Neuron (in vitro differentiated cells): ENCODE measurements around the gene DNLZ.

Experiments
- H2AFZ ChIP-seq: one replicate; pipeline ENCODE4 v1.6.1; 2013; ENCODE audit warnings: low read depth, mild to moderate bottlenecking, inconsistent platforms, low read length, moderate library complexity
- H3K27me3 ChIP-seq: one replicate; pipeline ENCODE4 v1.6.1; 2013; ENCODE audit warnings: low read length; ENCODE audit not compliant: insufficient read depth
- H3K36me3 ChIP-seq: one replicate; pipeline ENCODE4 v1.6.1; 2013; ENCODE audit warnings: low read length; ENCODE audit not compliant: insufficient read depth
- H3K4me1 ChIP-seq: one replicate; pipeline ENCODE4 v1.6.1; 2013; ENCODE audit warnings: low read length; ENCODE audit not compliant: insufficient read depth
- H3K4me3 ChIP-seq: 2 replicates; pipeline ENCODE4 v1.5.1; 2013; ENCODE audit warnings: mild to moderate bottlenecking, low read length, moderate library complexity
- H3K9me3 ChIP-seq: one replicate; pipeline ENCODE4 v1.6.1; 2013; ENCODE audit warnings: low read length

Gene DNLZ

DNA sequence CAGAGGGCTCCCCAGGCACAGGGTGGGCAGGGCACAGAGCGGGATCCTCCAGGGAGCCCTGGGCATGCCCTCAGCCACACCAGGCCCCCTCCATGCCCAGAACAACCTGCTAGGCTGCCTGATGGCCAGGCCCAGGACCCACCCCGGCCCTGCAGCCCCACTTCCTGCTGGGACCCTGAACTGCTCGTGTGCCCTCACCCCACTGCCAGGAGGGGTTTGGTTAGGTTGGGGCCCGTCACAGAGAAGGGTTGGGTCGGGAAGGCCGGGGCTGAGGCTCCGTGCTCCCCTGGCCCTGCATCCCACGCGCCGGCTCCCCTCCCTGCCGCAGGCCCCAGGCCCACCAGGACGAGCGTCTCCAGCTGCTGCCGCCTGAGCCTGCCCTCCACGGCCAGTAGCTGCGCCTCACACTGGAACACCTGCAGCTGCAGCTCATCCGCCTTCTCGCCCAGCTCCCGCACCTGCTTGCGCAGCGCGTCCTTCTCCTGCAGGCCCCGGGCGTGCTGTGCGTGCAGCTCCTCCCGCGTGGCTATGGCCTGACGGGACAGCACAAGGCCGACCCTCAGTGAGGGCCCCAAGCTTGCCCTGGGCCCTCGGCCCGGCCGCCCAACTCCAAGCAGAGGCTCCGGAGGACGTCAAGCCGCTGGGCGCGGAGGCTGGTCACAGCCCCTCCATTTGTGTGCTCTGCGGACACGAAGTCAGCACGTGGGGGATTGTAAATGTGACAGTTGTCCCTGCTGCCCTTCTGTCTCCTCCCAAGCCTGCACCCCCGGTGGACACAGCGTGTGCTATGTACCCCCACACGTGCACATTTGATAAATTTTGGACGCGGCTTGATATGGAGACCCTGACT is 4.0 kb upstream of the DNLZ start:
- Histone ChIP-seq H3K9me3 (no peaks in the 10 kb centered on the region), H2AFZ (no peak overlapping the region), H3K27me3 (no peaks in the 10 kb centered on the region), H3K36me3 (no peaks in the 10 kb centered on the region), H3K4me1 (peaks cover 7% of the 10 kb centered on the region), H3K4me3 (no peak overlapping the region)

DNA sequence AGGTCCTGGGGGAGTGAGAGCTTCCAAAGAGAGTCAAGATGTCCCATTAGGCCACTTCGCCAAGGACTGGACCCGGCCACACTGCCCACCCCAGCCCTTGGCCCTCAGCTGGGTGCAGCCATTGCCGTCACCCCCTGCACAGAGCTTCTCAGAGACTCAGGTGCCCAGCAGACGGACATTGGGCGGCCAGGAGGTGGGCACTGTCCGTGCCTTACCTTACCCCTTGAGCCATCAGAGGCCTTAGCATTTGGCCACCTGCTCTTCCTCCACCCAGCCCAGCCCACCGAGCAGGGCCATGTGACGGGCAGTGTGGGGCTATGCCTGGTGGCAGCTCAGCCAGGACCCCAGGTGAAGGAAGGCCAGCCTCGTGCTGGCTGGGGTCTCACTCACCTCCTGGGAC is 3.3 kb upstream of the DNLZ start:
- Histone ChIP-seq H3K27me3 (no peaks in the 10 kb centered on the region), H3K4me3 (no peak overlapping the region), H2AFZ (no peak overlapping the region), H3K36me3 (no peaks in the 10 kb centered on the region), H3K9me3 (no peaks in the 10 kb centered on the region), H3K4me1 (no peaks in the 10 kb centered on the region)

DNA sequence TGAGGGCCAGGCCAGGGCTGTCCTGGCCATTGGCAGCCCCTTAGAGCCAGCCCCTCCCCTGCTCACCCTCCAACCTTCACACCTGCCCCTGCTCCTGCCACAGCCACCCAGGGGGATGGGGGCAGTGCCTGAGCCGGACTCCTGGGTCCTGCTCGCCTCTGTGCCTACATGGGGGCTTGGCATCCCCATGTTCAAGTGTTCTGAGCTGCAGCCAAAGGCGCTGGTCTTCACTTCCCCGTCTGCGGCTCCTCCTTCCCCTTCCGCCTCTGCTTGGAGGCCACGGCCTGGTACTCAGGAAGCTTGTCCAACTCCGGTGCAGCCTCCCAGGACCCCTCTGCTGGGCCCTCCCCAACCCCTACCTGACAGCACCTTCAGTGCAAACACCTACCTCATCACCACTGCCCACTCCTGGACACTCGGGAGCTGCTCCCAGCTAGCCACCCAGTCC is 2.3 kb upstream of the DNLZ start:
- Histone ChIP-seq H3K9me3 (no peaks in the 10 kb centered on the region), H3K4me1 (no peaks in the 10 kb centered on the region), H2AFZ (no peak overlapping the region)

DNA sequence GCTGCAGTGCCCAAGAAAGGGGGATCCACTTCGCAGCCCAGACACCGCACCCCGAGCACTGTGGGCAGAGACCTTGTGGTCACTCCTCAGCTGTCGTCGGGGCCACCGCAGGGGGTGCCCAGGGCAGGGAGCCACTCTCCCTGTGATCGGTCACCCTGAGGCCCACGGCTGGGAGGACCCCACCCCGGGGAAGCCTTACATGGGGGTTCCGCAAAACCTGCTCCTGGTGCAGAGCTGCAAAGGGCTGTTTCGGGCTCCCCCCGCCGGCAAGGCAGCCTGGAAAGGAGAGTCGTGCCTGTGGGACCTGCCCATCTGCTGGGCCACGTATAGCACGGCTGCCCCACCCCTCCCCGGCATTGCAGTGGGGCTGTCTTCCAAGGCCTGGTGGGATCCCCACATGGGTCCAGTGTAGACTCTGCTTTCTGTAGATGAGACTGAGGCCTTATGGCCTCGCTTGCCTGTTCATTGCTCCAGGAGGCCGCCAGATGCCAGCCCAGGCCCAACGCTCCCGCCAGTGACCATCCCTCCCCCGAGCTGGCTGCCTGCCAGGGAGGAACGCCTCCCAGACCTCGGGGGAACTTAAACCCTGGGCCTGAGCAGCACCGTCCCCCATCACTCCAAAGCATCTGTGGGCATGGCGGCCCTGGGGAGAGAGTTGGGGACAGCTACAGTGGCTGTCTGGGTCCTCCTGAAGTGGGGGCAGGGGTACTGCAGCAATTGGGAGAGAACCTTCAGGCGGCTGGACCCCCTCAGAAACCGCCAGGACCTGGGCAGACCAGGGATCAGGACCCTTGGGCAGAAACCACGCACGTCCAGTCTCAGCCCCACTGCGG is 1.6 kb upstream of the DNLZ start:
- no peaks in the 10 kb centered on the region for H3K9me3 ChIP-seq
- no peaks in the 10 kb centered on the region for H3K27me3 ChIP-seq
- H3K4me1 ChIP-seq: no peaks in the 10 kb centered on the region
- no peaks in the 10 kb centered on the region for H3K36me3 ChIP-seq
- no peak overlapping the region for H2AFZ ChIP-seq
- H3K4me3 ChIP-seq: no peak overlapping the region

More for the DNA sequence above, 2.3 kb upstream of the DNLZ start:
- no peaks in the 10 kb centered on the region for H3K27me3 ChIP-seq
- H3K4me3 ChIP-seq: no peak overlapping the region
- H3K36me3 ChIP-seq: no peaks in the 10 kb centered on the region

DNA sequence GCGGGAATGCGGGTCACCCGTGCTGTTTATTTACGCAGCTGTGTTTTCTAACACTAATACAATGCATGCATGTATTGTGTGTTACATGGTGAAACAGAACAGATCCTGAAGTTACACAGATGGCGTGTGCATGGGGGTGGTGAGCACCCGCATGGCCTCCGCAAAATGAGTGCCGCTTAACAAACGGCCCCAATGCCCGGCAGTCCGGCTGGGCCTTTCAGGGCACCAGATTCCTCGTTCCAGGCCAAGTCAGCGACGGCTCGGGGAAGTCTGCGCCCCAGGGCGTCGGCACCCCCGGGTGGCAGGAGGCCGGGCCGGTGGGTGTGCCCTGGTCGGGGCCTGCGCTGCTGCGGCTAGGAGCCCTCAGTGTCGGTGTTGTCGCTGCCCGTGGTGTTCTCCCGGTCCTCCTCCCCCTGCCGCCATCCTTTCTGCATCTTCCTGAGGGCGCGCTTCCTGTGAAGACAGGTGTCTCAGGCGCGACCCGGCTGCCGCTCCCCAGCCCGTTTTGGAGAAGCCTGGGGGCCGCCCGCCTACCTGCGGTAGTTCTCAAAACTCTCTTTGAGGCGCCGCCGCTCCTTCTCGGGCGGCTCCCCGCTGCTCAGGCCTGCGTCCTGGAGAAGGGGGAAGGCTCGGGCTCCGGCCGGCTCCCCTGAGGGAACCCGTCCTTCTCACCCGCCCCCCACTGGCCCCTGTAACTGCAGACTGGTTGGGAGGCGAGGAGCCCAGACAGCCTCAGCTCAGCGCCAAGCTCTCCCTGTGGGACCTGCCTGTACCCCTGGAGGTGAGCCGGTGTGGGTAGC is 605 bp upstream of the DNLZ start:
- no peaks in the 10 kb centered on the region for H3K27me3 ChIP-seq
- no peak overlapping the region for H2AFZ ChIP-seq
- peak overlapping the region; percentile 4 for H3K4me3 ChIP-seq
- H3K36me3 ChIP-seq: no peaks in the 10 kb centered on the region
- H3K4me1 ChIP-seq: no peaks in the 10 kb centered on the region
- no peaks in the 10 kb centered on the region for H3K9me3 ChIP-seq

DNA sequence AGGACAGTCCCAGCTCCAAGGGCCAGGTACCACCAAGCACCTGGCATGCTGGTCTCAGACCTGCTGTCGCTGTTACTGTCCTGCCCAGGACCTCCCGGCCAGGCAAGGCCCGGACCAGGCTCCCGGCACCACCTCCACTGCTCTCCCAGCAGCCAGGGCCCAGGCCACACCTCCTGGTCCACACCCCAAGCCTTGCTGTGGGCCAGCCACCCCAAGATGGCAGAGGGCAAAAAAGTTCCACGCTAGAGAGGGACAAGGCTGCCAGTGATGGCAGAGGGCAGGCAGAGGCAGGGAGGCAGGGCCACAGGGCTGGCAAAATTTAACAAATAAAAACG is 1.1 kb downstream of the DNLZ start:
- Histone ChIP-seq H3K27me3 (no peaks in the 10 kb centered on the region), H3K4me3 (no peak overlapping the region), H3K9me3 (no peaks in the 10 kb centered on the region), H3K36me3 (peaks cover 9% of the 10 kb centered on the region), H2AFZ (no peak overlapping the region), H3K4me1 (no peaks in the 10 kb centered on the region)

DNA sequence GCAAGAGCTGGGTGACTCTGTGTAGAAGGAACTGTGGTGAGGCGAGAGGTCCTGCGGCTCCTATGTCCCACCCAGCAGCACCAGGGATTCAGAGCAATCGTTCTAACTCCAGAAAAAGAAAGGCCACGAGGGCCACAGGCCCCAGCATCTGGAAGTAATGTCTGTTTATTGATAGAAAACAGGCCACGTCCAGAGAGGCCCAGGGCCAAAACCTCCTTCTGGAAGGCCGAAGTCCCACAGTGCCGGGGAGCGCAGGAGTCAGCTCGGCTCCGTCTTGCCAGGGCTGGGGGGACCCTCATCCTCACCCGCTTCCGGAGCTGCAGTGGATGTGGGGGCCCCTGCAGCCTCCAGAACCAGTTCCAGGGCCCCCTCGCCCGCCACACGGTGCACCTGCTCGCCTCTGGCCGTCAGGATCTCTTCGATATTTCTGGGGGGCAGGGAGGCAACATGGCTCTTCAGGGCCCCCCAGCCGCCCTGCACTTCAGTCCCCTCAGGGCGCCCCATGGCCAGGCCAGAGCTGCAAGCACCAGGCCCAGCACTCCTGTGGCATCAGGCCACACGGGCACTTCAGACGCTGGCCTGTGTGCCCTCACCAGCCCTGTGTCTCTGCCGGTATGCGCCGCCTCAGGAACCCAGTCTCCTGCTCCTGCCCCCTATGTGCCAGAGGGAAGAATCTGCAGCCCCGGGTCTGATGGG is 1.6 kb downstream of the DNLZ start:
- Histone ChIP-seq H3K27me3 (no peaks in the 10 kb centered on the region), H2AFZ (no peak overlapping the region), H3K4me3 (no peak overlapping the region), H3K4me1 (no peaks in the 10 kb centered on the region), H3K36me3 (peaks cover 14% of the 10 kb centered on the region), H3K9me3 (no peaks in the 10 kb centered on the region)

DNA sequence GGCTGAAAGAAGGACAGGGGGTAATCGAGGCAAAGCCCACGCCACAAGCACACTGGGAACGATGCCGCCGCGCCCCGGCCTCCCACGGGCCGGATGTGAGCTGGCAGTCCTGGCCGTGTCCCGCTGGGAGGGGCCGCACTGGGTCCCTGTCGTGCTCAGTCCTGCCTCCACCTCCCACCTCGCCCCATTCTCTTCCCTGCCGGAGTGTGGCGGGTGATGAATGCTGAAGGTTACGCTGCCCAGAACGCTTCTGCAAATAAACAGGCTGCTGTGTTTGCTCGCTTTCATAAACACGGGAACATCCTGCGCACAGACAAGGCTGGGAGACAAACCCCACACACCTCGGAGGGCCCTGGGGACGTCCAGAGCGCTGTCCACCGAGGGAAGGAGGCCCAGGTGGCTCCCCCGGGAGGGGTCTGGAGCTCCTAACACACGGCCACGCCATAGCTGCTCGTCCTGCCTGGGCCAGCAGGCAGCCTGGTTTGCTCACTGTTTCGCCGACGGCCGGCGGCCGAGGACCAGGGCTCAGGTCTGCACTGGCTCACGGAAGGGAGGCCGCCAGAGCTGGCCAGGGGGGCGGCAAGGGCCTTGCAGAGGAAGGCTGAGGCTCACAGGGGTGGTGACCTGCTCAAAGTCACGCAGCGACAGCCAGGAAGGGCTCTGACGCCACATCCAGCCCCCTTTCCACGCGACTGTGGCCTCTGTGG is 2.3 kb downstream of the DNLZ start:
- Histone ChIP-seq H2AFZ (no peak overlapping the region), H3K9me3 (no peaks in the 10 kb centered on the region), H3K36me3 (peaks cover 20% of the 10 kb centered on the region), H3K4me3 (no peak overlapping the region), H3K27me3 (no peaks in the 10 kb centered on the region), H3K4me1 (no peaks in the 10 kb centered on the region)

DNA sequence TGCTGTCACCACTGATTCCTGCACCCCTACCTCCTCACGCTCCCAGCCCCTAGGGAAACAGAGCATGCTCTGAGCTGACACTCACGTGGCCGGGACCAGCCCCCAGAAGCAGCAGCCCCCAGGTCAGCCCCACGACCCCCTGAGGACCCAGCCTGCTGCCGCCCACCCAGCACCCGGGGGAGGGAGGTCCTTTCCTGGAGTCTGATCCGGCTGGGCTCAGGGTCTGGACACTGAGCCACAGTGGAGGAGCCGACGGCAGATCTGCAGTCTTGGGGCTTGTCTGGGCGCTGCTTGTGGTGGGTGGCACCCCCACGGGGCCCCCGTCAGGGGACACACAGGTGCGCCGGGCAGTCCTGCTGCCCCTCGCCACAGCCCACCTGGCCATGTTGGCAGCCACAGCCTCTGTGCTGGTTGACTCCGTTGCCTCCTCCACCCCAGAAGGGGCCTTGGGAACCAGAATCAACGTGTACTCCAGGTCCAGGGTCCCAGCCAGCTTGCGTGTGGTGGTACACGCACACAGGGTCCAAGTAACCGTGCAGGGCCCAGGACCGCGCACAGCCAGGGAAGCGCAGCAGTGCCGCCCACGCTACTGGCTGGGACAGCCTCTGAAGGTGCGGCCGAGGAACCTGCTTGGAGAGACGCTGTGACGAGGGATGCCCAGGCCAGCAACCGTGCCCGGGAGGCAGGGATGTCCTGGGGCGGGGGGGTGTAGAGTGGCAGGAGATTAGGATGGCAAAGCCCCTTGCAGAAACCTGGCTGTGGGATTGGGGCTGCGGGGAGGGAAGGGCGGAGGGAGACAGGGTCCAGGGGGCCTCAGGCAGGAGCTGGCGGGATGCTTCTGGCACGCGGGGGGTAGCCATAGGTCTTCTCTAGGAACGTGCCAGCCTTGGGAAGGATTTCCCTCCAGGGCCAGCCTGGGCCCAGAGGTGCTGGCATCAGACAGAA is 3.5 kb downstream of the DNLZ start:
- no peak overlapping the region for H3K4me3 ChIP-seq
- no peaks in the 10 kb centered on the region for H3K27me3 ChIP-seq
- no peak overlapping the region for H2AFZ ChIP-seq
- no peaks in the 10 kb centered on the region for H3K9me3 ChIP-seq
- H3K4me1 ChIP-seq: no peaks in the 10 kb centered on the region
- H3K36me3 ChIP-seq: peaks cover 22% of the 10 kb centered on the region

DNA sequence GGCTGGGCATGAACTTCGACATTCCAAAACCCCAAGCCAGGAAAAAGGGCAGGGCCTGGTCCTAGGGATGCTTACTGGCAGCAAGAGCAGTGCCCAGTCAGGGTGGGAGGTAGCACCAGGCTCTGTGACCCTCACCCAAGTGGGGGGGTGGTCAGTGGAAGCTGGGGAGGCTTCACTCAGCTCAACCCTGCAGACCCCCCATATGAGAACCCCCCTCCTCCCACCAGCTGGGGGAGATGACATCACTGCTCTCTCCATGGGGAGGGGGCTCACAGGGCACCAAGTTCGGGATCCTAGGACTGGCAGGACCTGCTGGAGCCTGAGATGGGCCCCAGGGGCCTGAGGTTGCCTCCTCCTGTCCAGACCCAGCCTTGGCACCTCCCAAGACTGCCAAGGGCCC is 4.7 kb downstream of the DNLZ start:
- no peaks in the 10 kb centered on the region for H3K27me3 ChIP-seq
- H3K4me1 ChIP-seq: peaks cover 5% of the 10 kb centered on the region
- no peak overlapping the region for H2AFZ ChIP-seq
- H3K36me3 ChIP-seq: peaks cover 22% of the 10 kb centered on the region
- no peaks in the 10 kb centered on the region for H3K9me3 ChIP-seq
- no peak overlapping the region for H3K4me3 ChIP-seq

DNA sequence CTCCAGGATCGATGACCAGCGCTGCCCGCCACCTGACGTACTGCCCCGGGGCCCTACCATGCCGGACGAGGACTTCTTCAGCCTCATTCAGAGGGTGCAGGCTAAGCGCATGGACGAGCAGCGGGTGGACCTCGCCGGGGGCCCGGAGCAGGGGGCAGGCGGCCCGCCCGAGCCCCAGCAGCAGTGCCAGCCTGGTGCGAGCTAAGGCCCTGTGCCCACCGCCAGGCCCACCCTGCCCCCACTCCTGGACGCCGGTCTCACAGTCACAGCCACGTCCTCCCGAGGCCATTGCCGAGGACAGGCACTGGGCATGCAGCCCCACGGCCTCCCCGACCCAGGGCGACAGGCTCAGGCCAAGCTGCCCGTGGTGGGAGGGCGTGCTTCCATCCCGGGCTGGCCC is 5.5 kb downstream of the DNLZ start:
- Histone ChIP-seq H3K36me3 (peaks cover 22% of the 10 kb centered on the region), H3K27me3 (no peaks in the 10 kb centered on the region), H3K4me1 (peaks cover 7% of the 10 kb centered on the region), H2AFZ (no peak overlapping the region), H3K9me3 (no peaks in the 10 kb centered on the region), H3K4me3 (no peak overlapping the region)
